LoVo (cell line): ENCODE data around the gene LAMA2.
"Not testable (repeated sequence)": the region's sequence is repeated elsewhere in the genome, so short reads cannot be mapped to it uniquely, and the experiment has no call there.

Experiments
- DNase-seq: peaks from one replicate; pipeline ENCODE4 v3.0.0-alpha.2; 2016; ENCODE audit warnings: low spot score

Gene LAMA2

DNA sequence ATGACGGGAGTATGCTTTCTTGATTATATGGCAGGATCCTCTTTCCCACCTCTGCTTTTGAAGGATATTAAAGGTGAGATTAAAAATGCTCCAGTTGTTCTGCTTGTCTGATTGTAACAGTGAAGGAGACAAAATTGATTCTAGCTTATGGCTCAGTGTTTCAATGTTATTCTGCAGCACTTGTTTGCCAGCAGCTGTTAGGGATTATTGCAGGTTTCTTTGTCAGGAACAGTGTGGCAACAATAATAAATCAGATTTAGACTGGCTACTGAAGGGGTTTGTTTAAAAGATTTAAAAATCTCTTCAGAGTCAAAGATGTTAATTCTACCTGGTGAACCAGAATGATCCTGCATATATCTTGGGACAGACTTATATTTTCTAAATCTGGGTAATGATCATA lies 126.9 kb downstream of the LAMA2 start:
- no peak for DNase-seq

DNA sequence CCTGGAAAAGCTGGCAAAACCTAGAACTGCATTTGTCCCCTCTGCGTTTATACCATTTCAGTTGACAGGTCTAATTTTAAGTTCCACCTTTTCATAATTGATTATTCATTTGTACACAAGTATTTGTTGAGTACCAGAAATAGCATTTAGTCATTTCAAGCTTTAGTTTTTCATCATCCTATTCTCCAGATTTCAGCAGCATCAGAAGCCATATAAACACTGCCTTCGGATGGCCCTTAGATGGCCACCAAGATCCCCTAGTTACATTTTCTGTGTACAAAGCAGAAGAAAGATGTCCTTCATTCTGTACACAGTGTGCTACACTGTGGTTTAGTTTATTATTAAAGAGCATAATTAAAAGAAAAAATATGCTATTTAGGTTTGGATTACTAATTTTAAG lies 131.4 kb downstream of the LAMA2 start:
- DNase-seq = no peak

GRCh38 chr6:129015721-129016120 lies 132.8 kb downstream of the LAMA2 start:
- no peak for DNase-seq

DNA sequence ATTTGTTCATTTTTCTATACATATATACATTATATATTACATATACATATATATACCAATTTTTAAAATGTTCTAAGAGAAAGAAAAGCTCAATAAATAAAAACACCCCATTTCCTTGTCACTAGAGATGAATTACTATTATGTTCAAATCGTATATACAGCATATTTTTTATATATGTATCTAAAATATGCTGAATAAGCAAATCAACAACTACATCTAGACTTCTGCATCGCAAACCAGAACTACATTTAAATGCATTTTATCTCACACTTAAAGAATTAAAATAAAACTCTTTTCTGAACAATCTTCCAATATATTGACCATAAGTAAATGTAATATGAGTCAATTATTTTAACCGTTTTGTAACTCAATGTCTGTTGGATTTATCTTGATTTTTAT lies 133.9 kb downstream of the LAMA2 start:
- no peak for DNase-seq

- DNase-seq = no peak
Measured at GRCh38 chr6:129022011-129022553, 139.1 kb downstream of the LAMA2 start.

GRCh38 chr6:129026601-129027000 lies 143.7 kb downstream of the LAMA2 start:
- no peak for DNase-seq

GRCh38 chr6:129029778-129030177 lies 146.8 kb downstream of the LAMA2 start:
- DNase-seq = no peak

- no peak for DNase-seq
Measured at GRCh38 chr6:129030215-129030614, 147.3 kb downstream of the LAMA2 start.

DNA sequence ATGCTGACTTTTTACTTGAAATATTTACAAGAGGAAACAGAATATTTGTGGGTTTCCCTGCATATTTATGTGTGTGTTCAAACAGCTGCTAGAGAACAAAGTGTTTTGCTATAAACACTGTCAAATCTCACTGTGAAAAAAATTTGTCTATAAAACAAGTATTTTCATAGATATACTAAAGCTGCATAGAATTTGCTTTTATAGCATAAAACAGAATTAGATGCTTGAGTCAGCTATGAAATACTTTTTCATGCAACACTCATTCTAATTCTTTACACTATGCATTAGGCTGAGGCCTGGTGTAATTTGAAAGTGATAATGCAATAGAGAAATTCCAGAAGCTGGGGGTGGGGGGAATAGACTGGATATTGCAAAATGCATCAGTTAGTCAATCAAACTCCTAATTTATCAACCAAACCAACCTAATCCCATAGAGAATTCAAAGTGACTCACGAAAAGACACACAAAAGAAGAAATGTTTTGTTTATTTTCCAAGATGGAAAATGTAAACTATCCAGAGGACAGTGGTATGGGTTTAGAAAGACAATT lies 148.2 kb downstream of the LAMA2 start:
- no peak for DNase-seq

GRCh38 chr6:129032602-129033001 lies 149.7 kb downstream of the LAMA2 start:
- no peak for DNase-seq

- no peak for DNase-seq
Measured at GRCh38 chr6:129033180-129033579, 150.2 kb downstream of the LAMA2 start.

- no peak for DNase-seq
Measured at GRCh38 chr6:129033581-129033980, 150.6 kb downstream of the LAMA2 start.

- no peak for DNase-seq
Measured at GRCh38 chr6:129041563-129041962, 158.6 kb downstream of the LAMA2 start.

DNA sequence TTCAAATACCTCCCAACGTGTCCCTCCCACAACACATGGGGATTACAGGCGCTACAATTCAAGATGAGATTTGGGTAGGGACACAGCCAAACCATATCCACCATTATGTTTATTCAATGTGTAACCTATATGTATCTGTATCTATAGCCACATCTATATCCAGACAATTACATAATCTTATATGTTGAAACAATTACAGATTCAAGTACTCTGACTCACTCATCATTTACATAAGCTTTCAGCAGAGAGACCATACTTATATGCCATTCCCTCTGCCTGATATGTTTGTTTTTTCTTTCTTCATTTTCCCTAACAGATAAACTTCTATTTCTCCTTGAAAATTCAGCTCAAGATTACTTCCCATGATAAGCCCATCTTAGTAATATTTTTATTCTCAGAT lies 163.6 kb downstream of the LAMA2 start:
- no peak for DNase-seq

GRCh38 chr6:129047834-129048233 lies 164.9 kb downstream of the LAMA2 start:
- DNase-seq = no peak

DNA sequence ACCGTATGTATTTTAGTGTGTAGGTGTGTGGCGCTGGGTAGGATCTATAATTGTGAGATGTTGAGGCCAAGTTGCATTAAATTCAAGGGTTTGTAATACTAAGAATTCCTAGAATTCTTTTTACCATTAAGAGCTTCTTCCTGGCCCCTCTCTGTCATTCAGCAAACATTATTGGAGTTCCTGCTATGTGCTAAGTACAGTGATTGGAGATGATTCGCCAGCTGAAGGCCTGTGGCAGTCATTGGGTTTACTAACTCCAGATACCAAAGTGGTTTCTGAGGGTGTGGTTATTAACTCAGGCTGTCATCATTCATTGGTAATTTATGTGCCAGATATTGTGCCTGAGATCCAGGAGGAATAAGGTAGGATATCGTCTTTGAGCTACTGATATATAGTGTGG lies 167.1 kb downstream of the LAMA2 start:
- no peak for DNase-seq

GRCh38 chr6:129053143-129053542 lies 170.2 kb downstream of the LAMA2 start:
- not testable (repeated sequence) for DNase-seq

DNA sequence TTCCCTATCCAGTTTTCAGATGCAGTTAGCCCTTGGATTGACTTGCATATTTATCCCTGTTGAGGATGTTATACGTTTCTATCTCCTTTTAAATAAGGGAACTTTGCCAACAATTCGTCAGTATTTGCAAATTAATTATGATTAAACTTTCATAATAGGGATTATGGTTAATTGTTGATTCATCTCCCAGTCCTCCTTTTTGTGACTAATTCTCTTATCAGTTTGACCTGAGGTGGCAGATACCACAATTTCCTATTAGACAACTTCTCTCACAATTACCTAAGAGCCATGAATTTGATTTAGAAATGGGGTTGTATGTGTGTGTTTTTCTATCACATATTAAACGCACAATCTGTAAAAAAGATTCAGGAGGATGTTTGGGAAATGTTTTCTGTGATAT lies 172.9 kb downstream of the LAMA2 start:
- DNase-seq = no peak

- no peak for DNase-seq
Measured at GRCh38 chr6:129059650-129060049, 176.7 kb downstream of the LAMA2 start.

DNA sequence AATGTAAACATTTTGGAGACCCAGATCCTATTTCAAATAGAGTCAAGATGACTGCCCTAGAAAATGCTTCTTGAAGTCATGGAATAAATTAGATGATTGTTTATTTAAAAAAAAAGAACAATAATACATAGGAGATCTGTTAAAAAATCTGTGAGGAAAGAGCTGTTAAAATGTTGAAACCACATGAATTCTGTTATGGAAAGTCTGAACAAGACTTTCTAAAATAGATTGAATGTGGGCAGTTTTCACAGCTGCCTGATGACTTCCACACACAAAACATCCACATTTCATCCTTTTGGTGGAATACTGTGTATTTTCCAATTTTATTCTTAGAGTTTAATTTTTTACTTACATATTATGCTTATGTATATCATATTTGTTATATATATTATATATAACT lies 186.1 kb downstream of the LAMA2 start:
- no peak for DNase-seq

GRCh38 chr6:129073051-129073450 lies 190.1 kb downstream of the LAMA2 start:
- DNase-seq = no peak

DNA sequence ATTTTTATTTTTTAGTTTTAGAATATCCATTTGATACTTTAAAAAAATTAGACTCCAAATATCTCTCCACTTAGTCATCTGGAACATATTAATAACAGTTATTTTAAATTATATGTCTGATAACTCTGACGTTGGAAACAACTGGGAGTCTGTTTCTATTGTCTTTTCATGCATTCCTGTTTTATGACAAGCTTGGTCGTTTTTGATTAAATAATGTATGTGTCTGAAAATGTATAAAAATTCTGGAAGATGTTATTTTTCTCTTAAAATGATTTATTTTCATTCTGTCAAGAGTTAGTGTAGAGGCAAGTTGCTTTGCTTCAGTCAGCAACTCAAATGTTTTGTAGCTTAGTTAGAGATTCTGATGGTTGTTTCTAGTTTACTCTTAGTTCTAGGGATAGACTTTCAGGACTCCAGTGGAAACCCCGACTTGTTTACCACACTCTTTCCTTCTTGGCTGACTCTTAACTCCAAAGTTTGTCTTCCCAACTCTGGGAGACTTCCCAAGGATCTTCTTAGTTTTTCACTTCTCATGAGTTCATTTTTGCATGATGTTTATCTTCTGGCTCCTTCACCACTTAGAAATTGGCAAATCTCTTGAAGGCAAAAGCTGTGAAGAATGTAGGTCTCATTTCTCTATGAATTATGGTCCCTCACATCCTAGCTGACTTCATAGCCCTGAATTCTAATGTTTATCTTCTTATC lies 190.9 kb downstream of the LAMA2 start:
- no peak for DNase-seq

DNA sequence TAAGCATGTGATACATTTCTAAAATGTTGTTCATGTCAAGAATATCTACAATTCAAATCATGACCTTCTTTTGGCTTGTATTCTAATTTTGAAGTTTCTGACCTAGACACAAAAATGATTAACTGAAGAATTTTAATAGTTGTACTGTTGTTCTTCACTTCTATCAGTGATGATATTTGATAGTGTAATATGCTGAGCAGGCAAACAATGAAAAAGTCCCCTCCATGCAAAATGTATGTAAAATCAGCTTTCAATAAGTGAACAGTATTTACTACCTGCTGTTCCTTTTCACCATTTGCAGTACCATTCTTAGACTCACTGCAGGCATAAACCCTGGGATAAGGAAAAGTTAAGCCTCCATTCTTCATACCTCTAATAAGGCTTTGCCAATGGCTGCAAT lies 201.5 kb downstream of the LAMA2 start:
- no peak for DNase-seq

DNA sequence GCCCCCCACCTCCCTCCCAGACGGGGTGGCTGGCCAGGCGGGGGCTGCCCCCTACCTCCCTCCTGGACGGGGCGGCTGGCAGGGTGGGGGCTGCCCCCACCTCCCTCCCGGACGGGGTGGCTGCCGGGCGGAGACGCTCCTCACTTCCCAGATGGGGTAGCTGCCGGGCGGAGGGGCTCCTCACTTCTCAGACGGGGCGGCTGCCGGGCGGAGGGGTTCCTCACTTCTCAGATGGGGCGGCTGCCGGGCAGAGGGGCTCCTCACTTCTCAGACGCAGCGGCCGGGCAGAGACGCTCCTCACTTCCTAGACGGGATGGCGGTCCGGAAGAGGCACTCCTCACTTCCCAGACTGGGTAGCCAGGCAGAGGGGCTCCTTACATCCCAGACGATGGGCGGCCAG lies 205.5 kb downstream of the LAMA2 start:
- not testable (repeated sequence) for DNase-seq
